Panc1 (cell line): ENCODE data around the gene GNG4.

ENCODE experiments used
- CTCF ChIP-seq: fragments of 450-650 bp; IDR thresholded peaks from 2 replicates; pipeline ENCODE4 v1.5.1; 2017; ENCODE audit warnings: mild to moderate bottlenecking
- SIN3A ChIP-seq: IDR thresholded peaks from 2 replicates; pipeline ENCODE4 v1.6.1; 2012; ENCODE audit warnings: low read depth, mild to moderate bottlenecking, low read length, moderate library complexity, borderline replicate concordance; ENCODE audit not compliant: insufficient read depth

DNA sequence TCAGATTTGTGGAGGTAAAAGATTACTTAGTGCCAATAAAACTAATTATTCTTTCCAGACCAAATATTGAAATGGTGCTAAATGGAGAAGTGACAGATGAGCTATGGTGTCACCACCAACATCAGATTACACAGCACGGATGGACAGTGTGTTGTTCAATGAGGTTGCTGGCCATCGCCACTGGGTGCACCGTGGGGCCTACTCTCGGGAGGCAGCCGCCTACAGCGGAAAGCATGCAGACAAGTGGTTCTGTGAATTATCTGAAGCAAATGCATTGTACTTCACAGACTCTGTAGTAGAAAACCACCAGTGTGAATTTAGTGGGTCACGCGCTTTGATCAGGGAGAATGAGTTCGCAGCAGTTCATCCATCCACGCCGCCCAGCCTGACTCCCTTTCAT is 42.3 kb downstream of the GNG4 start:
- no peak for TF ChIP-seq CTCF
- no peak for TF ChIP-seq SIN3A
